GM20000 (cell line): ENCODE measurements around the gene CTPS1.
A peak's percentile ranks its signal among the peaks of the same experiment; 100 is the strongest.

Source experiments
- DNase-seq: peaks from one replicate; pipeline ENCODE4 v3.0.0; 2012; ENCODE audit warnings: low spot score
- TF ChIP-seq, protein P1 (sequence below): IDR thresholded peaks from 2 replicates; pipeline ENCODE4 v1.5.1; 2012; ENCODE audit warnings: mild to moderate bottlenecking, control low read depth; ENCODE audit errors: extremely low read depth, missing control alignments

The CTPS1 gene

DNA sequence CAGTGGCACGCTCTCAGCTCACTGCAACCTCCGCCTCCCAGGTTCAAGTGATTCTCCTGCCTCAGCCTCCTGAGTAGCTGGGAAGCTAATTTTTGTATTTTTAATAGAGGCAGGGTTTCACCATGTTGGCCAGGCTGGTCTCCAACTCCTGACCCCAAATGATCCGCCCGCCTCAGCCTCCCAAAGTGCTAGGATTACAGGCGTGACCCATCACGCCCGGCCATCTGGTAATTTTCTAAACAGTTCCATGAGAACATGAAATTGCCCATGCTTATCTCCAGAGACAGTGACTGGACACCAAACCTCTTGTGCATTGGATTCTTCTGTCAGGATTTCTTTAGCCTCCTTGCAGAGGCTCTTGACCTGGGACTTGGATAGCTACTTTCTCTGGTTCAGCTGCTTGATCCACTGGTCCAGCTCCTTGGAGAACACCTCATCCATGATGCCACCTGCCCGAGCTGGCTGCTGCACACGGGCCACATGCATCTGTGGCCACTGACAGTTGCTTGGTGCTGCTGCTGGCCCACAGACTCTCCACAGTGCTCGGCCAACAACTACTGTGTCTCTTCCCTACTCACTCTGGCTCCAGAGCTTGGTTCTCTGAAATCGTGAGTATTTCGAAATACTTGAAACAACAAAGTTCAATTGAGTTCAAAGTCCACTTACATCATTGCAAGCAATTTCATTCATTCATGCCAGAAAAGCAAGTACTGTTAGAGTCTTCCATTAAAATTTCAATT, 40.0 kb upstream of the CTPS1 start:
- no peak for DNase-seq
- TF ChIP-seq, protein P1, sequence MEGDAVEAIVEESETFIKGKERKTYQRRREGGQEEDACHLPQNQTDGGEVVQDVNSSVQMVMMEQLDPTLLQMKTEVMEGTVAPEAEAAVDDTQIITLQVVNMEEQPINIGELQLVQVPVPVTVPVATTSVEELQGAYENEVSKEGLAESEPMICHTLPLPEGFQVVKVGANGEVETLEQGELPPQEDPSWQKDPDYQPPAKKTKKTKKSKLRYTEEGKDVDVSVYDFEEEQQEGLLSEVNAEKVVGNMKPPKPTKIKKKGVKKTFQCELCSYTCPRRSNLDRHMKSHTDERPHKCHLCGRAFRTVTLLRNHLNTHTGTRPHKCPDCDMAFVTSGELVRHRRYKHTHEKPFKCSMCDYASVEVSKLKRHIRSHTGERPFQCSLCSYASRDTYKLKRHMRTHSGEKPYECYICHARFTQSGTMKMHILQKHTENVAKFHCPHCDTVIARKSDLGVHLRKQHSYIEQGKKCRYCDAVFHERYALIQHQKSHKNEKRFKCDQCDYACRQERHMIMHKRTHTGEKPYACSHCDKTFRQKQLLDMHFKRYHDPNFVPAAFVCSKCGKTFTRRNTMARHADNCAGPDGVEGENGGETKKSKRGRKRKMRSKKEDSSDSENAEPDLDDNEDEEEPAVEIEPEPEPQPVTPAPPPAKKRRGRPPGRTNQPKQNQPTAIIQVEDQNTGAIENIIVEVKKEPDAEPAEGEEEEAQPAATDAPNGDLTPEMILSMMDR: no peak

DNA sequence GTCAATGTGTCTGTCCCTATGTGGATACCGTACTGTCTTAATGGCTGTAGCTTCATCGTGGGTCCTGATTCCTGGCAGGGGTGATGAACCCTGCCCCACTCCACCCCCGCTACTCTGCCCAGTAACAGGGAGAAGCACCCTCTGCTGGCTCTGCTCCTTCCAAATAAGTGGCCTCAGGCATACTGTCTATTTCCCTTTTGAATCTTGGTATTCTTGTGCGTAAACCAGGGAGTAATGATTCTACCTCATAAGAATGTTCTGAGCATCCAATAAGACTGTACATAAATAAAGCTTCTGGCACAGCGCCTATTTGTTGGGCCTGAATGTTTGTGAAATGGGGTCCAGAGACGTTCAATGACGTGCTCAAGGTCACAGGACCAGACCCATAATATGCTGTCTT, 35.2 kb upstream of the CTPS1 start:
- TF ChIP-seq, protein P1: no peak
- DNase-seq: no peak

DNA sequence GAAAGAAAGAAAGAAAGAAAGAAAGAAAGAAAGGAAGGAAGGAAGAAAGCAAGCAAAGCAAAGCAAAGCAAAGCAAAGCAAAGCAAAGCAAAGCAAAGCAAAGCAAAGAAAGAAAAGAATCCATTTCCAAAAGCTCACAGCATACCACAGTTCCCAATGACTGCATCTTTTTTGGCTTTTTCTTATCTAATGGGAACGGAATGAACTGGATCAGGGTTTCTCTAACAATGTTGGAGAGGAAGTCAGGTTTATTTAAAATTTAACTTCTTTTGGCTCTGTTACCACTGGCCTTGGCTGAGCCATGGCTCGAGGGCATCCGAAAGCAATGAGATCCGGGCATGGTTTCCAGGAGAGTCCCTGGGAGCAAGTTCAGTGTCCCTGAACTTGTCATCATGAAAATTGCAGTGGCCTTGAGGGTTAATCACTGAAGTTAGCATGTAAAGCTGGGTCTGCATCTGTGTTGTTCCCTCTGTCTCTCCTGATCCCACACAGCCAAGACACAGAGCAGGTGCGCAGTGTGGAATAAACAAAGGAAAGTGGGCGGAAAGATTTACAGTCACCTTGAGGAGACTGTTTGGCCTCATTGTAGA, 34.6 kb upstream of the CTPS1 start:
- TF ChIP-seq, protein P1: no peak
- no peak for DNase-seq

DNA sequence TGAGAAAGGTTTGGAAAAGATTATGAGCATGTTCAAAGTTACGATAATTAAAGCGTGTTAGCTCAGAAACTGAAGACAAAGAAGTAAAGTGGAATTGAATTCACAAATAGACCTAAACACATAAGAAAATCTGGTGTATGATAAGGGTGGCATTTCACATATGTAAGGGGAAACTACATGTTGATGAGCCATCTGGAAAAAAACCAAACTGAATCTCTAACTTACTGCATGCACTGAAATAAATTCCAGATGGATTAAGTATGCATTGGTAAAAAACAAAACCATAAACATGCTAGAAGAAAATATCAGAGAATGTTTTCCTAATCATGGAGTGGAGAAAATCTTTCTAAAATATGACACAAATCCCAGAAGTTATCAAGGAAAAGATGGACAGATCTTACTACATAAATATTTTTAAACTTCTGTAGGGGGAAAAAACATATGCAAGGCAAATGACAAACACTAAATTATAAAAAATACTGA, 34.0 kb upstream of the CTPS1 start:
- DNase-seq: no peak
- TF ChIP-seq, protein P1: no peak

DNA sequence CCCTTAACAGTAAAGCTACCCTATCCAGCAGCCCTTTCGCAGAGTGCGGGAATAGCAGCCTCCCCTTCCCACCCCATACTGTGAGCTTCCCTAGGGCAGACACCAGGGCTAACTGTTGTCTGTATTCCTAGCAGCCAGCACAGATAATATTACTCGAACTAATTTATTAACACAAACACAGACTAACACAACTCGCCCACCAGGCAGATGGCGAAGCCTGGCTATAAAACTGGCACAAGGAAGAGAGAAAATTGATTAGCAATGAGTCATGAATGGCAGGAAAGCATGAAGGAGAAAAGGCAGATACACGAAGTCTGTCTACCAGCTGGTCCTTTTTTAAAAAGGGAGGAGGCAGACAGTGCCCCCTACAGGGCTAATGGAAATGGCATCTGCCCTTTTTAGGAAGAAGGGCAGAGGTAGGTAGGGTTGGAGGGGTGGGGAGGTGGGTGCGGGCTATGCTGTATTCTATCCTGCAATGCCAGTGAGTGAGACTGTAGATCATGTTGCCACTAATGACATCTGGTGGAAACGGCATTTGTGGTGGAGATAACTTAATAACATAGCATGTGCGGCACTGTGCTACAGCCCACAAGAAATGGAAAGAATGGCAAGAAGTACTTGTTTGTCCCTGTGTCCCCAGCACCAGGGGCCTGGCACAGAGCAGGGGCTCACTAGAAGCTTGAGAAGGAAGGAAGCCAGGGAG, 30.6 kb upstream of the CTPS1 start:
- peak; percentile 53 for DNase-seq
- TF ChIP-seq, protein P1: no peak

DNA sequence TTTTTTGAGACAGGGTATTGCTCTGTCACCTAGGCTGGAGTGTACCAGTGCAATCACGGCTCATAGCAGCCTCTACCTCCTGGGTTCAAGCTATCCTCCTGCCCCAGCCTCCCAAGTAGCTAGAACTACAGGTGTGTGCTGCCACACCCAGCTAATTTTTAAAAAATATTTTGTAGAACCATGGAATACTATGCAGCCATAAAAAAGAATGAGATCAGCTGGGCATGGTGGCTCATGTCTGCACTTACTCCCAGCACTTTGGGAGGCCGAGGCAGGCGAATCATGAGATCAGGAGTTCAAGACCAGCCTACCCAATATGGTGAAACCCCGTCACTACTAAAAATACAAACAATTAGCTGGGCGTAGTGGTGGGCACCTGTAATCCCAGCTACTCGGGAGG, 29.9 kb upstream of the CTPS1 start:
- TF ChIP-seq, protein P1: no peak
- DNase-seq: no peak
